ENCODE results near the gene AVP. TPM values are rescaled to one million over a fixed set of nuclear protein-coding genes. Genes with fewer than 3 reads are reported as not detected.
A peak's percentile ranks its signal among the peaks of the same experiment; 100 is the strongest.

The AVP gene
- total and polyA plus RNA-seq, 2 of the 13 experiments (the other 11 are each of a cell fraction or from before 2014, with no cell fraction given): 0.12 TPM; not detected in 1

DNA sequence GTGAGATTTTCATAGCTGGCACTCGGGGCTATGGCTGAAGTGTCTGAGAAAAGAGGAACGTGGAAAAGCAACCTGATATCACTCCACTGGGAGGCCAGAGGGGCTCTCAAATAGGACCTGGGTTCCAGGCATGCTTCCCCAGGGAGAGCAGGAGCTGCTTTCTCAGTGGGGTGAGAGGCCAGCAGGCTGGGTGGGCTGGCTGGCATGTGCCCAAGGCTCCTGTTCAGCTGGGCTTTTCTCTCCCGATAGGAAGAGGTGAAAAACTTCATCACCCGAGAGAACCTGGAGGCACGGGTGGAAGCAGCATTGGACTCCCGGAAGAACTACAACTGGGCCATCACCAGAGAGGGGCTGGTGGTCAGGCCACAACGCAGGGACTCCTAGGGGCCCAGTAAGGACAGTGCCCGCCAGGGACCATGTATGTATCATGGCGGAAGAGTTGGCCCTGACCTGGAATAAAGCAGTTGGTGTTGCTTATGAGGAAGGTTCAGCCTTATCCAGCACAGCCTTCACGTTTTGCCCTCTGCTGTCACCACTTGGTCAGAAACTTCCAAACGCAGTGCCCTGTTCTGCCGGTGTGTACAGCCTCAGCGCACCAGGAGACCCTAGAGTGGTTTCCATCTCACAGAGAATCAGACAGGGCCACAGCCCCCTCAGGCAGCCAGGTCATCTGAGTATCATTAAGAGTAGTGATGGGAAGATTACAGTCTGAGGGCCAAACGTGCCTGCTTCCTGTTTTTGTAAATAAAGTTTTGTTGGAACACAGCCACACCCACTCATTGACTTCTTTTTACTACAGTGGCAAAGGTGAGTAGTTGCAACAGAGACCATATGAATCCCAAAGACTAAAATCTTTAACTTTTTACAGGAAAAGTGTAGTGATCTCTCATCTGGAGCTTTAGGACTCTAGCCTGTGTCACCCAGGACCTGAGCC lies 36.8 kb downstream of the AVP start (continued):
- TF ChIP-seq, protein P1, sequence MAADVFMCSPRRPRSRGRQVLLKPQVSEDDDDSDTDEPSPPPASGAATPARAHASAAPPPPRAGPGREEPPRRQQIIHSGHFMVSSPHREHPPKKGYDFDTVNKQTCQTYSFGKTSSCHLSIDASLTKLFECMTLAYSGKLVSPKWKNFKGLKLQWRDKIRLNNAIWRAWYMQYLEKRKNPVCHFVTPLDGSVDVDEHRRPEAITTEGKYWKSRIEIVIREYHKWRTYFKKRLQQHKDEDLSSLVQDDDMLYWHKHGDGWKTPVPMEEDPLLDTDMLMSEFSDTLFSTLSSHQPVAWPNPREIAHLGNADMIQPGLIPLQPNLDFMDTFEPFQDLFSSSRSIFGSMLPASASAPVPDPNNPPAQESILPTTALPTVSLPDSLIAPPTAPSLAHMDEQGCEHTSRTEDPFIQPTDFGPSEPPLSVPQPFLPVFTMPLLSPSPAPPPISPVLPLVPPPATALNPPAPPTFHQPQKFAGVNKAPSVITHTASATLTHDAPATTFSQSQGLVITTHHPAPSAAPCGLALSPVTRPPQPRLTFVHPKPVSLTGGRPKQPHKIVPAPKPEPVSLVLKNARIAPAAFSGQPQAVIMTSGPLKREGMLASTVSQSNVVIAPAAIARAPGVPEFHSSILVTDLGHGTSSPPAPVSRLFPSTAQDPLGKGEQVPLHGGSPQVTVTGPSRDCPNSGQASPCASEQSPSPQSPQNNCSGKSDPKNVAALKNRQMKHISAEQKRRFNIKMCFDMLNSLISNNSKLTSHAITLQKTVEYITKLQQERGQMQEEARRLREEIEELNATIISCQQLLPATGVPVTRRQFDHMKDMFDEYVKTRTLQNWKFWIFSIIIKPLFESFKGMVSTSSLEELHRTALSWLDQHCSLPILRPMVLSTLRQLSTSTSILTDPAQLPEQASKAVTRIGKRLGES (CRISPR knock-in tag; IDR thresholded peaks at IDR 0.05; ENCODE audit: borderline replicate concordance): no peak
- 0 out of 2 replicates have a peak, but pooled peaks have one; percentile 27 for TF ChIP-seq PPARG (CRISPR knock-in tag; conservative IDR thresholded peaks at IDR 0.05)
- TF ChIP-seq NFYC (CRISPR knock-in tag; IDR thresholded peaks at IDR 0.05): no peak
- TF ChIP-seq KDM5A (IDR thresholded peaks at IDR 0.05; ENCODE audit: borderline replicate concordance, low read length): no peak
- TF ChIP-seq, protein P2, sequence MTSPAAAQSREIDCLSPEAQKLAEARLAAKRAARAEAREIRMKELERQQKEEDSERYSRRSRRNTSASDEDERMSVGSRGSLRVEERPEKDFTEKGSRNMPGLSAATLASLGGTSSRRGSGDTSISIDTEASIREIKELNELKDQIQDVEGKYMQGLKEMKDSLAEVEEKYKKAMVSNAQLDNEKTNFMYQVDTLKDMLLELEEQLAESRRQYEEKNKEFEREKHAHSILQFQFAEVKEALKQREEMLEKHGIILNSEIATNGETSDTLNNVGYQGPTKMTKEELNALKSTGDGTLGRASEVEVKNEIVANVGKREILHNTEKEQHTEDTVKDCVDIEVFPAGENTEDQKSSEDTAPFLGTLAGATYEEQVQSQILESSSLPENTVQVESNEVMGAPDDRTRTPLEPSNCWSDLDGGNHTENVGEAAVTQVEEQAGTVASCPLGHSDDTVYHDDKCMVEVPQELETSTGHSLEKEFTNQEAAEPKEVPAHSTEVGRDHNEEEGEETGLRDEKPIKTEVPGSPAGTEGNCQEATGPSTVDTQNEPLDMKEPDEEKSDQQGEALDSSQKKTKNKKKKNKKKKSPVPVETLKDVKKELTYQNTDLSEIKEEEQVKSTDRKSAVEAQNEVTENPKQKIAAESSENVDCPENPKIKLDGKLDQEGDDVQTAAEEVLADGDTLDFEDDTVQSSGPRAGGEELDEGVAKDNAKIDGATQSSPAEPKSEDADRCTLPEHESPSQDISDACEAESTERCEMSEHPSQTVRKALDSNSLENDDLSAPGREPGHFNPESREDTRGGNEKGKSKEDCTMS (CRISPR knock-in tag; conservative IDR thresholded peaks at IDR 0.05): no peak
- TF ChIP-seq DNMT1 (CRISPR knock-in tag; IDR thresholded peaks at IDR 0.05): no peak
- TF ChIP-seq PRPF4 (IDR thresholded peaks at IDR 0.05; ENCODE audit: low read depth, low read length, poor library complexity, severe bottlenecking): no peak
- TF ChIP-seq, protein P3, sequence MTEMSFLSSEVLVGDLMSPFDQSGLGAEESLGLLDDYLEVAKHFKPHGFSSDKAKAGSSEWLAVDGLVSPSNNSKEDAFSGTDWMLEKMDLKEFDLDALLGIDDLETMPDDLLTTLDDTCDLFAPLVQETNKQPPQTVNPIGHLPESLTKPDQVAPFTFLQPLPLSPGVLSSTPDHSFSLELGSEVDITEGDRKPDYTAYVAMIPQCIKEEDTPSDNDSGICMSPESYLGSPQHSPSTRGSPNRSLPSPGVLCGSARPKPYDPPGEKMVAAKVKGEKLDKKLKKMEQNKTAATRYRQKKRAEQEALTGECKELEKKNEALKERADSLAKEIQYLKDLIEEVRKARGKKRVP (CRISPR knock-in tag; IDR thresholded peaks at IDR 0.05): no peak
- TF ChIP-seq, protein P4, sequence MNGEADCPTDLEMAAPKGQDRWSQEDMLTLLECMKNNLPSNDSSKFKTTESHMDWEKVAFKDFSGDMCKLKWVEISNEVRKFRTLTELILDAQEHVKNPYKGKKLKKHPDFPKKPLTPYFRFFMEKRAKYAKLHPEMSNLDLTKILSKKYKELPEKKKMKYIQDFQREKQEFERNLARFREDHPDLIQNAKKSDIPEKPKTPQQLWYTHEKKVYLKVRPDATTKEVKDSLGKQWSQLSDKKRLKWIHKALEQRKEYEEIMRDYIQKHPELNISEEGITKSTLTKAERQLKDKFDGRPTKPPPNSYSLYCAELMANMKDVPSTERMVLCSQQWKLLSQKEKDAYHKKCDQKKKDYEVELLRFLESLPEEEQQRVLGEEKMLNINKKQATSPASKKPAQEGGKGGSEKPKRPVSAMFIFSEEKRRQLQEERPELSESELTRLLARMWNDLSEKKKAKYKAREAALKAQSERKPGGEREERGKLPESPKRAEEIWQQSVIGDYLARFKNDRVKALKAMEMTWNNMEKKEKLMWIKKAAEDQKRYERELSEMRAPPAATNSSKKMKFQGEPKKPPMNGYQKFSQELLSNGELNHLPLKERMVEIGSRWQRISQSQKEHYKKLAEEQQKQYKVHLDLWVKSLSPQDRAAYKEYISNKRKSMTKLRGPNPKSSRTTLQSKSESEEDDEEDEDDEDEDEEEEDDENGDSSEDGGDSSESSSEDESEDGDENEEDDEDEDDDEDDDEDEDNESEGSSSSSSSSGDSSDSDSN (CRISPR knock-in tag; IDR thresholded peaks at IDR 0.05): no peak
- no peak for TF ChIP-seq PCBP1 (IDR thresholded peaks at IDR 0.05; ENCODE audit: borderline replicate concordance, low read depth, low read length)
- TF ChIP-seq ZNF674 (CRISPR knock-in tag; IDR thresholded peaks at IDR 0.05; ENCODE audit: low read depth): no peak
- no peak for TF ChIP-seq ZBTB8A (CRISPR knock-in tag; IDR thresholded peaks at IDR 0.05; ENCODE audit: borderline replicate concordance, low read depth)
- no peak for TF ChIP-seq ZNF556 (CRISPR knock-in tag; IDR thresholded peaks at IDR 0.05; ENCODE audit: borderline replicate concordance)
- no peak for TF ChIP-seq IKZF4 (CRISPR knock-in tag; IDR thresholded peaks at IDR 0.05; ENCODE audit: borderline replicate concordance, low read depth, not compliant biosample characterization)
- no peak for TF ChIP-seq KLF16 (CRISPR knock-in tag; IDR thresholded peaks at IDR 0.05)
- no peak for TF ChIP-seq KDM3A (CRISPR knock-in tag; IDR thresholded peaks at IDR 0.05; ENCODE audit: low read depth)
- TF ChIP-seq BORCS8-MEF2B (CRISPR knock-in tag; IDR thresholded peaks at IDR 0.05): no peak
- TF ChIP-seq ZNF7 (CRISPR knock-in tag; IDR thresholded peaks at IDR 0.05): no peak
- no peak for TF ChIP-seq ZNF383 (CRISPR knock-in tag; IDR thresholded peaks at IDR 0.05; ENCODE audit: borderline replicate concordance)
- TF ChIP-seq ZNF33B (CRISPR knock-in tag; IDR thresholded peaks at IDR 0.05): no peak

All from HepG2 (cell line).